ENCODE results near the gene GRIP1.

DNA sequence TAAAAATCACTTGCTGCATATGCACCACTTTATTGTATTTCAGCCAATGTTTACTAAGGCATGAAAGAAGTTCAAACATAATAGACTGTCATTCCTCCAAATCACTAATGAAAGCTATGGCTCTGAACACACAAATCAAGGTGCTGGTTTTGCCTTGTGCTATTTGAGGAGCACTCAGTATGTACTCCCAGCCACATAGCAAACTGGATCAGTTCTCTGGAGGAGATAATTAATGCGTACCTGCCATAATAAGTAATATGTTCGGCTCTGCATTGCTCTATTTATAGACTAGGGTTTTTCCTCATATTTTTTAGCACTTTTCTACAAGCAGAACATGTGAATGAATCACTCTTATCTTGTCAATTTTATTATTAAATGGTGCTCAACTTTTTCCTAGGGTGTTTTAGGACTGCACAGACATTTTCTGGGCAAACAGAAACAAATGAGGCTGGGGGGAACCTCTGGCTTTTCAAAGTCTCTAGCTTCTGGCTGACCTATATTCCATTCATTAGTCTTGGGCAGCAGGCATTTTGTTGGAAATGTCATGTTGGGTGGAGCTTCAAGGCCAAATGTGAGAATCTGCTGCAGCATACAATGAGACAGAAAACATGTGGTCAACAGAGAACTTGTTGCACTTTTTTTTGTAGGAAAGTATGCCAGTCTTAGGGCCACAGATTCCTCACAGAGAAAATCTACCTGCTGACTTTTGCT, 88.4 kb downstream of the GRIP1 start:
- TF ChIP-seq, protein P1, sequence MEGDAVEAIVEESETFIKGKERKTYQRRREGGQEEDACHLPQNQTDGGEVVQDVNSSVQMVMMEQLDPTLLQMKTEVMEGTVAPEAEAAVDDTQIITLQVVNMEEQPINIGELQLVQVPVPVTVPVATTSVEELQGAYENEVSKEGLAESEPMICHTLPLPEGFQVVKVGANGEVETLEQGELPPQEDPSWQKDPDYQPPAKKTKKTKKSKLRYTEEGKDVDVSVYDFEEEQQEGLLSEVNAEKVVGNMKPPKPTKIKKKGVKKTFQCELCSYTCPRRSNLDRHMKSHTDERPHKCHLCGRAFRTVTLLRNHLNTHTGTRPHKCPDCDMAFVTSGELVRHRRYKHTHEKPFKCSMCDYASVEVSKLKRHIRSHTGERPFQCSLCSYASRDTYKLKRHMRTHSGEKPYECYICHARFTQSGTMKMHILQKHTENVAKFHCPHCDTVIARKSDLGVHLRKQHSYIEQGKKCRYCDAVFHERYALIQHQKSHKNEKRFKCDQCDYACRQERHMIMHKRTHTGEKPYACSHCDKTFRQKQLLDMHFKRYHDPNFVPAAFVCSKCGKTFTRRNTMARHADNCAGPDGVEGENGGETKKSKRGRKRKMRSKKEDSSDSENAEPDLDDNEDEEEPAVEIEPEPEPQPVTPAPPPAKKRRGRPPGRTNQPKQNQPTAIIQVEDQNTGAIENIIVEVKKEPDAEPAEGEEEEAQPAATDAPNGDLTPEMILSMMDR (IDR thresholded peaks at IDR 0.05; ENCODE audit: extremely low read depth in 1 of 2, insufficient read depth in 1 of 2, low read depth in 1 of 2, low read length in 2 of 2) = no peak
- TF ChIP-seq EZH2 (IDR thresholded peaks at IDR 0.05; ENCODE audit: borderline replicate concordance, low read depth, low read length, severe bottlenecking) (no peak), POLR2AphosphoS5 (IDR thresholded peaks at IDR 0.05; ENCODE audit: insufficient read depth, low read depth, low read length) (no peak), POLR2A (IDR thresholded peaks at IDR 0.05; ENCODE audit: low read depth, low read length) (no peak)

Data from endothelial cell of umbilical vein (primary cell).